HG03025 (cell line): ENCODE results near the gene CHAT.

ENCODE experiments used
- ATAC-seq: cut with Tn5 transposase; IDR thresholded peaks from one replicate; pipeline ENCODE4 v1.9.1; 2021; ENCODE audit warnings: mild to moderate bottlenecking, moderate library complexity; ENCODE audit not compliant: unreplicated experiment, low FRiP score

Gene CHAT

DNA sequence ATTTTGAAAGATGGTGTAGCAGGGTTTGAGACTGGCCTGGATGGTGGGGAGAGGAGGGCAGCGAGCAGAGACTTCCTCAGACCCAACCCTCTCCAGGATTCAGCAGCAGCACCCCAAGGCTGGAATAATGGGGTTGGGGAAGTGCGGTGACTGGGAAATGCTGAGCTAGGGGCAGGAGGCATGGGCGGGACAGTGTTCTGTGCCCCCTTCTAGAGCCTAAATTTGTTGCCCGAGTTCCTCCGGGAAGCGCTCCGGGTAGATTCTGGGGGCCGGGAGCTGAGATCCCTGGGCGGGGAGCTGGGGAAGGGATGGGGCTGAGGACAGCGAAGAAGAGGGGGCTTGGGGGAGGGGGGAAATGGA lies at the start of gene CHAT:
TSS of gene CHAT (plus strand) at position 156 of the 360 bp plus-strand sequence. CDS start at position 309, 153 bp downstream.
- no peak for ATAC-seq

DNA sequence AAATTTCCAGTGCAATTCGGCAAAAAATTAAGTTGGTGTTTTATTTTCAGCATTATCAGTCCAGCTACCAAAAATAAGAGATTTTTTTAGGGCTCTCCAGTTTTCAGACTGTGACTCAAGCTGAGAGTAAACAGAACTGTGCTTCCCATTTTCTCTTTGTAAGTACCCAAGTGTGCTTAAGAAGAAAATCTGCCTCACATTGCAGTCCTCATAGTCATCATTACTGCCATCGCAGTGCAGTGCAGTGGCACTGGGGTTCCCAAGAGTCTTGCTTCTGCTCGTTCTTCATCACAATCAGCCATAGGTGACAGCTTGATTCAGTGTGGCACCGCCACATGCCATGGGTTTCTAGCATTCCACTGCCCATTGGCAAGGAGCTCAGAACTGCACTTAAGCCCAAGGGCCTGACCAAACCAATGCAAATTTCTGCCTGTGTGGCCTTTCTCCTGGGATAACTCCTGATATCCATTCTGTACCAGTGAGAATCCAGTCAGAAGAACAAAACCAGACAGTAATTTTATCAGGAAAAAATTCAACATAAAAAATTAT lies 49.3 kb upstream of the CHAT start:
- ATAC-seq, result no peak

DNA sequence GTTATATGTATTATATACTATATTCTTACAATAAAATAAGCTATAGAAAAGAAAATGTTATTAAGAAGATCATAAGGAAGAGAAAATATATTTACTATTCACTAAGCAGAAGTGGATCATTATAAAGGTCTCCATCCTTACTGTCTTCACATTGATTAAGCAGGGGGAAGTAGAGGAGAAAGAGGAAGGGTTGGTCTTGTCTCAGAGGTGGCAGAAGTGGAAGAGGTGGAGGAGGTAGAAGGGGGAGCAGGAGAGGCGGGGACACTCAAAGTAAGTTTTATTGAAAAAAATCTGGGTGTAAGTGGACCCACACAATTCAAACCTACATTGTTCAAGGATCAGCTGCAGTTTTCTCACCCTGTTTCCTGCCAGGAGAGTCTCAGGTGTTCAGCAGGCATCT lies 46.0 kb upstream of the CHAT start:
- ATAC-seq, result peak; percentile 37

DNA sequence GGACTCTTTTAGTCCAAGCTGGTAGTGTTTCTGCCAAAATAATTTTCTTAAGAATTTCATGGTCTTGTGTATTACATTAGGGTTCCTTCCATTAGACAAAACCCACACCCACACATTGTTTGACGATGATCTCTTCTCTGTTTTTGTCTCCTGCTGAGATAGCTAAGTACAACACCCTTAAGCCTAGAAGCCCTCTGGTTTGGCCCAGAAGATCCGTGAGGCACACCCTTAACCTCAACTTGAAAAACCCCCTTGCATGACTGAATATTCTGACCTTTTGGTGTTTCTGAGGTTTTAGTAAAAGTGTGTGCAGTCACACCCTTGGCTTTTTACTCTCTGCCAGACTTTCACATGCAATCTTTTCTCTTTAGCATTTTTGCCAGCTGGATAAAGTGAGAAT lies 45.6 kb upstream of the CHAT start:
- ATAC-seq, result peak; percentile 70

DNA sequence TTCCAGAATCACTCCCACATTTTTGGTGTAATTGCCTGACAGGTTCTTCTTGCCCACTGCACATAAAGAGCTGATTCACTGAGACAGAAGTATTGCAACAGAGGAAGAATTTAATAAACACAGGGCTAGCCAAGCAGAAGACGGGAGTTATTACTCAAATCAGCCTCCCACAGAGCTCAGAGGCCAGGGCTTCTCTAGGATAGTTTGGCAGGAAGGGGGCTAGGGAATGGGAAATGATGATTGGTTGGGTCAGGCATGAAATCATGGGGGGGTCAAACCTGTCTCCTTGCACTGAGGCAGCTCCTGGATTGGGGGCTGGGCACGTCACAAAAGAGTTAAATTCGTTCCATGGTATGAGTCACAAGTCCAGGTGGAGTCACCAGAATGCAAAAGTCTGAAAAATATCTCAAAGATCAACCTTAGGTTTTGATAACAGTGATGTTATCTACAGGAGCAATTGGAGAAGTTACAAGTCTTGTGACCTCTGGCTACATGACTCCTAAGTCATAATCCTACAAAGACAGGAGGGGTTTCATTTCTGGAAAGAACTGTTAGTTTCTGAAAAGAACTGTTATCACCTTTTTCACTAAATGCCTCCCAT lies 44.7 kb upstream of the CHAT start:
- no peak for ATAC-seq

DNA sequence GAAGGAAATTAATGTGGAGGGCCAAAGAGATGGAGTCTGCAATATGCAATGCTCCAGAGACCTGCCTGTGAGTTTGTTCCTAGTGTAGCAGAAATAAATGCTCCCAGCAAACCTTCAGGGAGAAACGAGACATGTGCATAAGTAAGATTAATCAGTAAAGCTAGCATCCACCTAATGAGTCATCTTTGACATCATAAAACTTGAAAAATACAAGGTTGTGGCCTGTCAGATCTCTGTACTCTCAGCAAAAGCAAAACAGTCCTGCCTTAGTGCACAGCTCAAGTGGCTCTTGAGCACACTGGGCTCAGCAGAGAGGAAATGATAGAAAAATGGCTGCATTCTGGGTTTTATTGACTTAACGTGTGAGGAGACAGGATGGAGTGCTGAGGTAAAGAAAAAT lies 42.4 kb upstream of the CHAT start:
- ATAC-seq, result no peak

DNA sequence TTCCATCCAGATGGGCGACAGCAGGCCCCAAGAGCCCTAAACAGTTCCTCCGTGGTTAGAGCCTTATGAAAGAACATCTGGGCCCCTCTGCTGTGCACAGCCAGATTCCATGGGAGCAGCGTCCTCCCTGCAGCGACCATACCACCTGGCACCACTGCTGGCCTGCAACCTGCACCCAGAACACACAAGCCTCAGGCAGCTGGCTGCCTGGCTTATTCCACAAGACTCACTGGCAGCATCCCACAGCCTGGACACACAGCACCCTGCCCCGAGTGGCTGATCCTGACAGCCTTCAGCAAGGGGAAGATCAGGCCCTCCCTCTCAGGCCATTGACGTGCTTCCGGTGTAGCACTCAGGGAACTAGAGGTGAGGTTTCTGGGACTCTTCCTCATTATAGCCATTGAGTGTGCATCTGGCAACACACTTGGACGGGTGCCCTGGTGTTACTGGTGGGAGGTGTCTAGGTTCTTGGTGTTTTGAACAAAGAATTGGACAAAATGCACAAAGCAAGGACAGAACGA lies 41.2 kb upstream of the CHAT start:
- ATAC-seq, result no peak

DNA sequence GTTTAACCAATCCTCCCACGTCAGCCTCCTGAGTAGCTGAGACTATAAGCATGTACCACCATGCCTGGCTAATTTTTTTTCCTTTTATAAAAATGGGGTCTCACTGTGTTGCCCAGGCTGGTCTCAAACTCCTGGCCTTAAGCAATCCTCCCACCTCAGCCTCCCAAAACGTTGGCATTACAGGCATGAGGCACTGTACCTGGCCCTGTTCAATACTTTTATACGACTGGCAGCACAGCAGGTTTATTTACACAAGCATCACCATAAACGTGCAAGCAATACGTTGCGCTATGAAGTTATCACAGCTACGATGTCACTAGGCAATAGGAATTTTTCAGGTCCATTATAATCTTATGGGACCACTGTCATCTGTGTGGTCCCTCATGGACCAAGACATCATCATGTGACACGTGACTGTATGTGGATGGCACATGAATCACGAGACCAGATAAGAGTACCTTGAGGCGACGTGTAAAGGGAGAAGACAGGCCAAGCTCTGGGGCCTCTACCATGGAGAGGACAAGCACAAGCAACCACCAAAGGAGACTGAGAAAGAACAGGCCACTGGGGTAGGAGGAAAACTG lies 38.3 kb upstream of the CHAT start:
- ATAC-seq, result no peak

DNA sequence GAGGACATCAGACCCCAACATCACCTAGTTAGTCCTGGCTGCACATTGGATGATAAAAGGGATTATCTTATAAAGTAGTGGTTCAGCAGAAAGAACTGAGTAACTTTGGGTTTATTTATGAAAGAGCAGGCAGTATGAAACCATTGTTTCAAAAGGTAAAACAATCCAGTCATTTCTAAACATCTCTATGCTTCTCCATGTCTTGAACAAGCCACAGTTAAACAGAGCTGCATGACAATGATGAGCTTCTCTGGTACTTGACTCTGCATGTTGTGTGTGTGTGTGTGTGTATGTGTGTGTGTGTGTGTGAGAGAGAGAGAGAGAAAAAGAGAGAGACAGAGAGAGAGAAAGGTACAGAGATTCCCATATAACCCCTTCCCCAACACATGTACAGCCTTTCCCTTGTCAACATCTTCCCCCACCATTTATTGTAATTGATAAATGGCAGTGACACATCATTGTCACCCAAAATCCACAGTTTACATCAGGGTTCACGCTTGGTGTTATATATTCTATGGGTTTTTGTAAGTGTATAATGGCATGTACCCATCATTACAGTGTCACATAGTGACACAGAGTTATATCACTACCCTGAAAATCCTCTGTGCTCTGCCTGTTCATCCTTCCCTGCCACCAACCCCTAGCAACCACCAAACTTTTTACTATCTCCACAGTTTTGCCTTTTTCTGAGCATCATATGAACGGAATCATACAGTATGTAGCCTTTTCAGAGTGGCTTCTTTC lies 36.5 kb upstream of the CHAT start:
- ATAC-seq, result no peak

DNA sequence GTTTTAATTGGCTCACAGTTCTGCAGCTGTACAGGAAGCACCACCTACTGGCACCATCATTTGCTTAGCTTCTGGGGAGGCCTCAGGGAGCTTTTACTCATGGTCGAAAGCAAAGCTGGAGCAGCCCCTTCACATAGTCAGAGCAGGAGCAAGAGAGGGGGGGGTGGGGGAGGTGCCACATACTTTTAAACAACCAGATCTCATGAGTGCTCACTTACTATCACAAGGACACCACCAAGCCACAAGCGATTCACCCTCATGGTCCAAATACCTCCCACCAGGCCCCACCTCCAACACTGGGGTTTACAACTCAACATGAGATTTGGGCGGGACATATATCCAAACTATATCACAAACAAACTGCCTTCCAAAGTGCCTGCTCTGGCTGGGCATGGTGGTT lies 35.4 kb upstream of the CHAT start:
- ATAC-seq, result no peak

DNA sequence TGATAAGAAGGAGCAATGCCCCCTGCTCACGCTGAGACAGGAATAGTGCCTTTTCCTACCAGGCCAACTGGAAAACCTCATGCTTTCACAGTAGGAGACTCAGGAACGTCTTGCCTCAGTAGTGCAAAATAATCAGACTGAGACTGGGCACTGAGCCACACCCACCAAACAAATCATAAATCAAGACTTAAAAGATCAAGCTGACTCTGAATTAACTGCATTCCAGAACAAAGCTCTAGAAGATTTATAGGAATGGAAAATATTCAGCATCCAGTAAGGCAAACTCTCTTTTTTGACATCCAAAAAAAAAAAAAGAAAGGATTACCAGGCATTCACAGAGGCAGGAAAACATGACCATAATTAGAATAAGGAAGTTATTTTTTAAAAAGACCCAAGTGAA lies 34.2 kb upstream of the CHAT start:
- ATAC-seq, result no peak

DNA sequence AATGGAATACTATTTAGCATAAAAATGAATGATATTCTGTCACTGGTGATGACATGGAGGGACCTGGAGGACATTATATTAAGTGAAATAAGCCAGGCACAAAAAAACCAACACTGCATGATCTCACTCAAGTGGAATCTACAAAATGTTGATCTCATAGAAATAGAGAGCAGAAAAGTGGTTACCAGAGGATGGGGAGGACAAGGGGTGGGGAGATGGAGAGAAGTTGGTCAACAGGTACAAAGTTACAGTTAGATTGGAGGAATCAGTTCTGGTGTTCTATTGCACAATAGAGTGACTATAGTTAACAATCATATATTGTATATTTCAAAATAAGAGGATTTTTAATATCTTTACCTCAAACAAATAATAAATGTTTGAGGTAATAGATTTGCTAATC lies 28.4 kb upstream of the CHAT start:
- no peak for ATAC-seq

DNA sequence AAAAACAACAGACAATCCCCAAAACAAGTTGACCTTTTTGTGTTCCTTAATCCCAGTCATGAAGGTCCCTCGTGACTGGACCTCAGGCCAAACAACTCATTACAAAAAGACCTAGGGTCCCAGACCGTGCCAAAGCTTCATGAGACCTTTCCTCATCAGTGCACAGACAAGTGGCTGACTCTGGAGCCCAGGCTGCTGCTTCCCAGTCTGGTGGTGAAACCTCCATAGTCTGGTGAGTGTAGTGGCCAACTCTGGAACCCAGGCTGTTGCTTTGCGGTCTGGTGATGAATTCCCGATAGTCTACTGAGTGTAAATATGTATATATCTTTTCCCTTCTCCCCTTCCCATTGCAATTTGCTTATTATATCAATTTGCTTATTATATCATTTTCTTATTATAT lies 25.9 kb upstream of the CHAT start:
- ATAC-seq, result no peak

DNA sequence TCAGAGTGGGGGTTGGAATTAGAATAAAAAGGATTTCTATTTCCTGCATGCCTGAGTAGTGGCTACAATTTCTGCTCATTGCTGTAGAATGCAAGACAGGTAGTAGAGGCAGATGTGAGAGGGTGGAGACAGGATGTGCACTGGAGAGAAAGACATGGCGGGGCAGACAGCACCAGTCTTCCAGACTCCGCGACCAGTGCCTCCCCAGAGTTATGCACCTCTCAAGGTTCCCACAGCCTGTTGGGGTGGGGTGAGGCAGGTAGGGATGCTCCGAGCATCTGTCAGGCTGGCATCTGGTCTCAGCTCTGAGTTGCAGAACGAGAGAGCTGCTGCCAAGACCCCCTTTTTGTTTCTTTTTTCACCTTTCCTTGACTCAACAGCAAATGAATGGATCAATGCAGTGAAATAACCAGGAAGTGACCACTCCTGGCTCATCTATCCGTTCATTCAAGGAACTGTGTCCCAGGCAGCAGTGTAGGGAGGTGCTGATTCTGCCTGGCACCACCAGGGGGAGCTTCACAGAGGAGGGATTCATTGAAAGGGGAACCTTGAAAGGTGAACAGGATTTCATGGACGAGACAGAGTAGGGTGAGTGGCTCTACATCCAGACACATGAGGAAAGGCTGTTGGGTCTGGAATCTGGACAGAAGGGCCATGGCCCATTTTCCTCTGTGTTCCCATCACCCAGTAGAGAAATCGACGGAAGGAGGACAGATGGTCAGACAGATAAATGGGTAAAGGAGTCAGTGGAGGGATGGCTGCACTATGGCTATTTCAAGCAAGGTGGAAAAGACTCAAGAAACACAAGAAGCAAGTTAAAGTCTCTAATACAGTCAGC lies 20.9 kb upstream of the CHAT start:
- ATAC-seq, result peak; percentile 78

DNA sequence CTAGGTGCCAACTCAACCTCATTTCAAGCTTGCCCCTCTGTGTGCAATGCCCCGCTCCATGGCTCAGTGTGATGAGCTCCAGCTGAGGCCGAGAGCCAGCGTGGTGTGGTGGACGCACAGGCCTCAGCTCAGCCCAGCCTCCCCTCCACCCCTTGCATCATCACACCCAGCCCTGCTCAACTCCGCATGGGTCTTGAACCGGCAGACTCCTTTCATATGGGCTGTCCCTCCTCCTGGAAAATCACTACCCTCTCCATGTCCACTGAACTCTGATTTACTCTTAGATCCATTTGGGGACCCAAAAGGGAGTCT lies 20.3 kb upstream of the CHAT start:
- no peak for ATAC-seq

DNA sequence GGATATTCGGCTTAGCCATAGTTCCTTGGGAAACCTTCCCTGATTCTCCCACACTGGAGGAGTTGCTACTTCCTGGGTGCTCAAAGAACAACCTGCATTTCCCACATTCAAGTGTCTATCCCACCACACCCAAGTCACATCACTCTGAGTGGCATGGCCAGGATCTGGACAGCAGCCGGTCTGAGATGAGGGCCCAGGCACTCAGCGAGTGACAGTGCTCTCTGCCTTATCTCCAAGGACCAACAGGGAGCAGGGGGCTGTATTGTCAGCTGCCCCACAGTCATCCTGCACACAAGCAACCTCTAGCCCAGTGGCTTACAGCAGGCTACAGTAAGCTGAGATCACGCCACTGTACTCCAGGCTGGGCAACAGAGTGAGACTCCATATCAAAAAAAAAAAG lies 19.8 kb upstream of the CHAT start:
- ATAC-seq, result no peak

DNA sequence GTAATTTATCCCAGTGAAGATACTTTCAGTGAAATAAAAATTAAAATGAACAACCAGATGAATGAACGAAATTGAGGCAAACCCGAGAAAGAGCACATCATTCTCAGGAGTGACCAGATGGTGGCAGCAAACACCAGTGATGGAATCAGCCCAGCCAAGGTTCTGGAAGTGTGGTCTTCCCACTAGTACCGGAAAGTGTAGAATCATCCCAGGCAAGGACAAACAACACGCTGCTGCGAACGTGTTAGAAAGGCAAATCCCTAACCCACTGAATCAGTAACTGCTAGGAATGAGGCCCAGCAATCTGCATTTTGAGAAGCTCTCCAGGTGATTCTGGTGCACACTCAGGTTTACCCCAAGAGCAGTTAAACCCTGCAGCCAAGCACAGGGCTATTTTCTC lies 19.2 kb upstream of the CHAT start:
- ATAC-seq, result no peak

DNA sequence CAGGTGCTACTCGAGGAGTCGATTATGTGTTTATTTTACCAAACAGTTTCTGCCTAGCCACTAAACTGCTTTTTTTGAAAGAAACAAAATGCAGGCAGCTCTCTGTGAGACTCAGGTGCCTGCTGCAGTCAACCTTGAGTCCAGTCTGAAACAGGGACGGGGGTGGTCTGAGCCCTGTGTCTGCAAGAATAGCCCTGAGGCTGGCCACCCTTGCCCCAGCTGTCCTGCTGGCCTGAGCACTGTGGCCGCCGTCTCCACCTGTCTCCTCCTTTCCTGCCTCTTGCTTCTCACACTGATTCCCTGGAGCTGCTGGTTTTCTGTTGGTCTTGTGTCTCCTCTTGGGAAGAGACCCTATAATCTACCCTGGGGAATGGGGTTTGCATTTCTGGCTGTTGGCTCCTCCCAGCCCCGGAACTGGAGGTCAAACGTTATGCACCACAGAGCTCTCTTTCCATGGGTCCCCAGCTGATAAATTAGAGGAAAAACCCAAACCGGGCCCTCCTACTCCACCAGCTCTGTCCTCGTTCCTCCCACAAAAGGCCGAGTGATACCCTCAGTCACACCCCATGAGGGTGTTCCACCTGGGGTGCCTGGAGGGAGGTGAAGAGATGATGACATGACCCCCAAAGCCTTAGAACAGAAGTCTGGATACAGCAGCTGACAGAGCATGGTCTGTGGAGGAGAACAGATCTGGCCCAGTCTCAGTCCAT lies 18.7 kb upstream of the CHAT start:
- no peak for ATAC-seq

DNA sequence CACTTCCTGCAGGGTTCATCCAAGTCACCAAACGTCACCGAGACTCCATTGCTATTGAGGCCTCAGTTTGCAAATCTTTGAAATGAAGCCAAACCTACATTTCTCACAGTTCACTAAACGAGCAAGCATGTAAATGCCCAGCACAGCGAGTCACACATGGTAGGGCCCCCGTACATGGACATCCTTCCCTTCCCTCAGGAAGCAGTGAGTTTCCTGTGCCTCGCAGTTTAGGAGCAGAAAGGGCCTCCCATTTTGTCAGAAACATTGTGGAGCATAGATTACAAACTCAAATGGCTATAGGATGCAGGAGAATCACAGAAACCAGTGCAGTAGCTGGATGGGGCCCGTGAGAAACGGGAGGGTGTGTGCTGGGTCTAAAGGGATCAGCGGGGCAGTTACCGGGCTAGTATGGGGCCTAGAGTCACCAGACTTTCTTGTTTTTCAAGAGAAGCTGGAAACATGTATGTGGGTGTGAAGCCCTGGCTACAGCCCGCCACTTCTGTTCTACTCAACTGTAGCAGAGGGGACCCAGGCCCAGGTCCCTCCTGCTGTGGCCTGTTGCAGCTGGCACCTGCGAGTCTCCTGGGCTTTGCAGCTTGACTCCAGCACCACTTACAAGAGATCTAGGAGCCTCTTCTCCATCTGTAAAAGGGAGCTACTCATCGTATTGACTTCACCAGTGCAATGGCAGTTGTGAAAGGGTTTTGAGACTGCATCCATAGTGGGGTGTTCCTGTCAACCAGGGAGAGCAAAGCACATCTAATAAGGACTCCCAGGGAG lies 17.9 kb upstream of the CHAT start:
- ATAC-seq, result no peak

DNA sequence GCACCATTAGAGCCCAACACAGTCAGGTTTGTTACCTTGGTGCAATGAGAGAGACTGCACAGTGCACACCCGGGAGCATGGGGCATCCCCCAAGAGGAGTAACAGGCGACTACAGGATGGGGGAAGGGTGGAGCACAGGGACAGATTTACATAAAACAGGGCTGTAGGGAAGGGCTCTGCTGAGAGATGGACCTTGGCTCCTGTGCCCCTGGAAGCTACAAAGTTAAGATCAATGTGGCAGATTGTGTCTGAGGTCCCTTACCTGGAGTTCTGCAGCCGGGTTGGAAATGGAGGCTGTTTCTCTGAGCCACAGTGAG lies 17.4 kb upstream of the CHAT start:
- ATAC-seq, result no peak
